Mucosa of descending colon (tissue), 3 donors: Measurements from ENCODE around the gene METRNL. TPM values are rescaled to one million over a fixed set of nuclear protein-coding genes. Genes with fewer than 3 reads are reported as not detected.
"Not testable (repeated sequence)": the region's sequence is repeated elsewhere in the genome, so short reads cannot be mapped to it uniquely, and the experiment has no call there.

ENCODE experiments used
- ATAC-seq: fragments of 200-7000 bp; cut with Tn5 transposase; one replicate; pipeline ENCODE4 v1.9.1; 2020; ENCODE audit warnings: mild to moderate bottlenecking, moderate library complexity
- DNase-seq, 3 donors: peaks; one replicate each; pipeline ENCODE4 v3.0.0-alpha.2; 2020
- H3K36me3 ChIP-seq: fragments of 200-600 bp; one replicate; pipeline ENCODE4 v1.8.0; 2021; ENCODE audit warnings: low read depth, mild to moderate bottlenecking
- H3K4me1 ChIP-seq: fragments of 200-600 bp; one replicate; pipeline ENCODE4 v1.8.0; 2021; ENCODE audit warnings: low read depth, mild to moderate bottlenecking
- H3K4me3 ChIP-seq: fragments of 200-600 bp; one replicate; pipeline ENCODE4 v1.8.0; 2021; ENCODE audit warnings: mild to moderate bottlenecking
- H3K9me3 ChIP-seq: fragments of 200-600 bp; one replicate; pipeline ENCODE4 v1.8.0; 2021; ENCODE audit warnings: mild to moderate bottlenecking
- CTCF ChIP-seq: fragments of 200-600 bp; IDR thresholded peaks from one replicate; pipeline ENCODE4 v1.8.0; 2022; ENCODE audit warnings: antibody characterized with exemption, mild to moderate bottlenecking
- intact Hi-C, 2 donors: fragments of 100-400 bp; cut with DNase I in 1 of 2; cut with micrococcal nuclease in 1 of 2; formaldehyde crosslinking; loops; one replicate each; pipeline versions ENCODE4 v1.11.0 to v1.11.1; 2022; cut with DNase I, micrococcal nuclease
- total RNA-seq, 3 donors: library from RNA; stranded (reverse); fragmentation: NEBNext Ultra II Directional in 2 of 3; extraction: Animal tissue kit (Norgen Biotek cat#: 25700) in 2 of 3; gene quantifications; one replicate each; pipeline versions ENCODE4 v1.2.1 to v1.2.4, GENCODE V29; 2021 to 2023
- donor health status: DM: no; HTN: no; CAD: no; lungs with moderate emphysema.
- donor health status: DM: no; HTN: no; CAD: no.
- donor health status: DM: no; HTN: yes; CAD: no.

METRNL gene
- total RNA-seq, 3 donors from 2014 or later, result 78.6 to 134 (median 116) TPM

- Histone ChIP-seq H3K4me1 (no peaks in the 10 kb centered on the region), H3K4me3 (no peak overlapping the region), H3K9me3 (no peaks in the 10 kb centered on the region), H3K36me3 (no peaks in the 10 kb centered on the region)
- no peak for TF ChIP-seq CTCF
- ATAC-seq, result no peak
- peak in 1 of 3 donors; percentile 28 for DNase-seq
- intact Hi-C loops, result no loop called here
Measured at GRCh38 chr17:83116783-83117555, 37.6 kb downstream of the METRNL start.

GRCh38 chr17:83117583-83117982 lies 38.2 kb downstream of the METRNL start:
- intact Hi-C loops, result no loop called here
- H3K9me3 ChIP-seq, result no peaks in the 10 kb centered on the region
- DNase-seq, result peak in 1 of 3 donors; percentile 2
- H3K36me3 ChIP-seq, result no peaks in the 10 kb centered on the region
- TF ChIP-seq CTCF, result no peak
- no peak overlapping the region for H3K4me3 ChIP-seq
- ATAC-seq, result no peak
- H3K4me1 ChIP-seq, result no peaks in the 10 kb centered on the region

GRCh38 chr17:83118071-83118841 lies 38.8 kb downstream of the METRNL start:
- TF ChIP-seq CTCF, result no peak
- DNase-seq, result no peak
- no peaks in the 10 kb centered on the region for H3K4me1 ChIP-seq
- intact Hi-C loops, result no loop called here
- no peaks in the 10 kb centered on the region for H3K9me3 ChIP-seq
- no peaks in the 10 kb centered on the region for H3K36me3 ChIP-seq
- H3K4me3 ChIP-seq, result no peak overlapping the region
- ATAC-seq, result no peak

- intact Hi-C loops, result no loop called here
- no peaks in the 10 kb centered on the region for H3K36me3 ChIP-seq
- DNase-seq (peak in 1 of 3 donors; percentile 70), ATAC-seq (peak; percentile 85)
- no peak overlapping the region for H3K4me3 ChIP-seq
- H3K4me1 ChIP-seq, result peaks cover 1% of the 10 kb centered on the region
- no peak for TF ChIP-seq CTCF
- H3K9me3 ChIP-seq, result no peaks in the 10 kb centered on the region
Measured at GRCh38 chr17:83119987-83120864, 40.8 kb downstream of the METRNL start.

GRCh38 chr17:83121473-83121872 lies 42.1 kb downstream of the METRNL start:
- intact Hi-C loops, H3K36me3 ChIP-seq, H3K4me3 ChIP-seq, H3K4me1 ChIP-seq, DNase-seq, ATAC-seq, H3K9me3 ChIP-seq: not testable (repeated sequence)
